ENCODE results near the gene CFTR.

Gene CFTR

DNA sequence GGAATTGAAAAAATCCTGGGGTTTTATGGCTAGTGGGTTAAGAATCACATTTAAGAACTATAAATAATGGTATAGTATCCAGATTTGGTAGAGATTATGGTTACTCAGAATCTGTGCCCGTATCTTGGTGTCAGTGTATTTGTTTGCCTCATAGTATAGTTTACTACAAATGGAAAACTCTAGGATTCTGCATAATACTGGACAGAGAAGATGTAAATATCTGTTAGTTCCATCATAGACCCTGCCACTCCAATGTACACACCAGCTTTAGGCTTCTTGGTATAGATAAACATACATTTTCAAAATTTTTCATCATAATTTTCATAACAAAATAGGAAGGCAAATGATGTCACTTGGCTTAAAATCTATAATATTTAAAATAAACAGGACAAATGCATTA lies 108.1 kb downstream of the CFTR start:
- no peak for DNase-seq (ENCODE audit: low read depth, low spot score)

DNA sequence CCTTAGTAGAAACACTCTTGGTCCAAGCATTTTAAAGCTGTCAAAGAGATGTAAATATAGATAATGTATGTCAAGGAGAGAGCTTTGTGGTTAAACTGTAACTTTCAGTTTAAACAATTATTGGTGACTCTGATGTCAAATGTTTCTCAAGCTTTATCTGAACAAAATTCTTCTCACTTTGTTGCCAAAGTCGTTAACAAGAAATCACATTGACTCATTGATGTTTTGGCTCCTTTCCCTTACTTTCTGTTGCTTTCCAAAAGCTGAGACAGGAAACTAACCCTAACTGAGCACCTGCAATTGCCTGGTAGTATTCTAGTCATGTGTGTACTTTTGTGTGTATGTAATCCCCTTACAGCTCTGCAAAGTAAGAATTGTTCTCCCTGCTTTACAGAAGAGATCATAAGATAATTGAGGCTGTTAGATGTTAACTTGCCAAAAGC lies 108.5 kb downstream of the CFTR start:
- DNase-seq (ENCODE audit: low read depth, low spot score), result no peak

DNA sequence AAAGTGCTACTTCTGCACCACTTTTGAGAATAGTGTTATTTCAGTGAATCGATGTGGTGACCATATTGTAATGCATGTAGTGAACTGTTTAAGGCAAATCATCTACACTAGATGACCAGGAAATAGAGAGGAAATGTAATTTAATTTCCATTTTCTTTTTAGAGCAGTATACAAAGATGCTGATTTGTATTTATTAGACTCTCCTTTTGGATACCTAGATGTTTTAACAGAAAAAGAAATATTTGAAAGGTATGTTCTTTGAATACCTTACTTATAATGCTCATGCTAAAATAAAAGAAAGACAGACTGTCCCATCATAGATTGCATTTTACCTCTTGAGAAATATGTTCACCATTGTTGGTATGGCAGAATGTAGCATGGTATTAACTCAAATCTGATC lies 110.4 kb downstream of the CFTR start:
- no peak for DNase-seq (ENCODE audit: low read depth, low spot score)

DNA sequence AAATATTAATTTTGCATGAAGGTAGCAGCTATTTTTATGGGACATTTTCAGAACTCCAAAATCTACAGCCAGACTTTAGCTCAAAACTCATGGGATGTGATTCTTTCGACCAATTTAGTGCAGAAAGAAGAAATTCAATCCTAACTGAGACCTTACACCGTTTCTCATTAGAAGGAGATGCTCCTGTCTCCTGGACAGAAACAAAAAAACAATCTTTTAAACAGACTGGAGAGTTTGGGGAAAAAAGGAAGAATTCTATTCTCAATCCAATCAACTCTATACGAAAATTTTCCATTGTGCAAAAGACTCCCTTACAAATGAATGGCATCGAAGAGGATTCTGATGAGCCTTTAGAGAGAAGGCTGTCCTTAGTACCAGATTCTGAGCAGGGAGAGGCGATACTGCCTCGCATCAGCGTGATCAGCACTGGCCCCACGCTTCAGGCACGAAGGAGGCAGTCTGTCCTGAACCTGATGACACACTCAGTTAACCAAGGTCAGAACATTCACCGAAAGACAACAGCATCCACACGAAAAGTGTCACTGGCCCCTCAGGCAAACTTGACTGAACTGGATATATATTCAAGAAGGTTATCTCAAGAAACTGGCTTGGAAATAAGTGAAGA lies 112.3 kb downstream of the CFTR start:
- no peak for DNase-seq (ENCODE audit: low read depth, low spot score)

DNA sequence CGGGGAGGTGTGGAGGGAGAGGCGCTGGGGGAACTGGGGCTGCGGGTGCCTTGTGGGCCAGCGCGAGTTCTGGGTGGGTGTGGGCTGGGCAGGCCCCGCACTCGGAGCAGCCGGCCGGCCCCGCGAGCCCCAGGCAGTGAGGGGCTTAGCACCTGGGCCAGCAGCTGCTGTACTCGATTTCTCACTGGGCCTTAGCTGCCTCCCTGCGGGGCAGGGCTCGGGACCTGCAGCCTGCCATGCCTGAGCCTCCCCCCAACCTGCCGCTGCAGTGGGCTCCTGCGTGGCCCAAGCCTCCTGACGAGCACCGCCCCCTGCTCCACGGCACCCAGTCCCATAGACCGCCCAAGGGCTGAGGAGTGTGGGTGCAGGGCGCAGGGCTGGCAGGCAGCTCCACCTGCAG lies 116.3 kb downstream of the CFTR start:
- DNase-seq (ENCODE audit: low read depth, low spot score), result no peak

DNA sequence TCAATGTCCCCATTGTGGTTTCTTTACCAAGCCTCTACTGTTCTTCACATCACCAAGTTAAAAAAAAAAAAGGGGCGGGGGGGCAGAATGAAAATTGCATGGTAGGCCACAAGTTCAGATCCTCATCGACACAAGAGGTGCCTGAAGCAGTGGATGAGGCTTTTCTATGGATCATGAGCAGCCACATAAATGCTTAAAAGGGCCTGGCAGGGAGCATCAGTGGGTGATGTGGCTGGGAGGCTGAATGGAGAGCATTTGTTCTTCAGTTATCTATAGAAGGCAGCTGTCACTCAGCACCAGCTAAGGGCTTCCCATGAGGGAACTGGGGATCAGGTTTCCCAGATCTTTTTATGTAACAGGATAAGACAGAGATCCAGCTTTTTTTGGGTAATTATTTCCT lies 117.9 kb downstream of the CFTR start:
- DNase-seq (ENCODE audit: low read depth, low spot score), result no peak

DNA sequence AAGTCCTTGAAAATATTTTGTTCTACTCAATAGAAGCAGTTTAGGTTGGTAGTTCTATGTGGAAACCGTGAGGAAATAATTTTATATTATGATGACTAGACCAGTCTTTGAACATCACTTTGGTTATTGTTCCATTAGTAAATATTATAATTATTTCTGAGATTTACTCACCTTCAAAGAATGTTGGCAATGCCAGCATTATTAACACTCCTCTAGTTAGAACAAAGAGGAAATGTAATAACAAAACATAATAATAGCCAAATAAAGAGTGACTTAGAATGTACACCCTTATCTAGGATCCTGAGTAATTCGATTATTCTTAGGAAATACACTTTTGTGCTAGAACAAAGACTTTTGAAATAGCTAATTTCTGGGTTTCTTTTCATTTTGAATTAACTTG lies 121.1 kb downstream of the CFTR start:
- no peak for DNase-seq (ENCODE audit: low read depth, low spot score)

DNA sequence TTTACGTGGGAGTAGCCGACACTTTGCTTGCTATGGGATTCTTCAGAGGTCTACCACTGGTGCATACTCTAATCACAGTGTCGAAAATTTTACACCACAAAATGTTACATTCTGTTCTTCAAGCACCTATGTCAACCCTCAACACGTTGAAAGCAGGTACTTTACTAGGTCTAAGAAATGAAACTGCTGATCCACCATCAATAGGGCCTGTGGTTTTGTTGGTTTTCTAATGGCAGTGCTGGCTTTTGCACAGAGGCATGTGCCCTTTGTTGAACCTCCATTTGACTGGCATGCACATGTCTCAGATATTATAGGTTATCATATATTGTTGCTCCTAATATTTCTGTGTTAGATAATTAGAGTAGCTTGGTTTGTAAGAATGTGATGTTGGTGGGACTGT lies 123.8 kb downstream of the CFTR start:
- no peak for DNase-seq (ENCODE audit: low read depth, low spot score)

DNA sequence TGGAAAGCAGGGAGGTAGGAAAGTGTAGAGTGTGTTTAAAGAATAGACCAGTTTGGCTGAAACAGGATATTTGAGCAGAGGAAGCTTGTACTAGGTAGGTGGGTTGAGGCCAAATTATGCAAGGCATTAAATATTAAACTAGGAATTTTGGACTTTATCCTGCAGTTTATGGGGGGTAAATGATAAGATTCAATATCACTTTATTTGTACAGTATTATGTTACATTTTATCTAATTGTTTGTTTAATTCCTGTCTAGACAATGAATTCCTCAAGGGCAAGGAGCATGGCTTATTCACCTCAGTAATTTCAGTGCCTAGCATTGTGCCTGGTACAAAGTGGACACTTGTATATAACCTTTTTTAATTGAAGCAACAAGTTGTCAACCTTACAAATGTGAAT lies 125.9 kb downstream of the CFTR start:
- DNase-seq (ENCODE audit: low read depth, low spot score), result no peak

DNA sequence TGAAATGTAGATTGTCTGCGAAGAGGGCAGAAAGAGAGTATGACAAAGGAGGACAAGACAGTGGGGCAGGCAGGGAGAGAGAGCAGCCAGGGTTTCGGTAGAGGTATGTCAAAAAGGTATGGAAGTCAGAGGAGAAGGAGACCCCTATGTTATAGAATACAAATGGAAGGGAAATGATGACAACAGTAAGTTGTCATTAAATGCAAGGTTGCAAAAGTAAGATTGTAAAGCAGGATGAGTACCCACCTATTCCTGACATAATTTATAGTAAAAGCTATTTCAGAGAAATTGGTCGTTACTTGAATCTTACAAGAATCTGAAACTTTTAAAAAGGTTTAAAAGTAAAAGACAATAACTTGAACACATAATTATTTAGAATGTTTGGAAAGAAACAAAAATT lies 126.3 kb downstream of the CFTR start:
- DNase-seq (ENCODE audit: low read depth, low spot score), result no peak

DNA sequence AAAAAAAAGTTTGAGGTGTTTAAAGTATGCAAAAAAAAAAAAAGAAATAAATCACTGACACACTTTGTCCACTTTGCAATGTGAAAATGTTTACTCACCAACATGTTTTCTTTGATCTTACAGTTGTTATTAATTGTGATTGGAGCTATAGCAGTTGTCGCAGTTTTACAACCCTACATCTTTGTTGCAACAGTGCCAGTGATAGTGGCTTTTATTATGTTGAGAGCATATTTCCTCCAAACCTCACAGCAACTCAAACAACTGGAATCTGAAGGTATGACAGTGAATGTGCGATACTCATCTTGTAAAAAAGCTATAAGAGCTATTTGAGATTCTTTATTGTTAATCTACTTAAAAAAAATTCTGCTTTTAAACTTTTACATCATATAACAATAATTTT lies 130.6 kb downstream of the CFTR start:
- DNase-seq (ENCODE audit: low read depth, low spot score), result no peak

DNA sequence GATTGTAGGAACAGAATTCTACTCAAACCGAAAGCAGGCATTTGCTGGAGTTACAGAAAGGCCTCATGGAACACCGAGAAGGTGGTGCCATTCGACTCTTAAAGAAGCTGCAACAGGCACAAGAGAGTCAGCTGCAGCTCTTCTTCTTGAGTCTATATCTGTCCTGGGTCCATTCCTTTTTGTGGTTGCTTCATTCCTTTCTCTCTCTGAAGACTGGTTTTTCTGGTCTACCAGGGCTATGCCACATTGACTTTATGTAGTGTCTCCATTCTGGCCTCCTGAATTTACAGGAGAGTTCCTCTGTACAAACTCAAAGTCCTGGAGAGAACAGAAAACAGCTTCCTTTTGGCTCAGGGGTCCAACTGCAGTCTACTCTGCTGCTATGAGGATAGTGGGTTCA lies 132.8 kb downstream of the CFTR start:
- no peak for DNase-seq (ENCODE audit: low read depth, low spot score)

DNA sequence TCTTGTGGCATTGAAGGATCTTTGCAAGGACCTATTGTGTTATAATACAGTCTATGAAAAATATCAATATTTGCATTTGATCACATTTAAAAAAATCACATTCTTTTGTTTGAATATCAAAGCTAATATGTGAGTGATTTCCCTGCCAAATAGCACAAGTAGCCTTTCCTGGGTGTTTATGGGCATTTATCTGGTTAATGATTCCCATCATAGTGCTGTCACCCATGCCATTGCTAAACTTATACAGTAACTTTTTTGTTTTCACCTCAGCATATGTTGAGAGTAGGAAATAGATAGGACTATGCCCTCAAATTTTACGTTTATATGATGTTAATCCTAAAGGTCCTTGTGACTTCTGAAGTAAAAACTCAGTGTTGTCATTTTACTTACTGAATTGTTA lies 136.9 kb downstream of the CFTR start:
- no peak for DNase-seq (ENCODE audit: low read depth, low spot score)

DNA sequence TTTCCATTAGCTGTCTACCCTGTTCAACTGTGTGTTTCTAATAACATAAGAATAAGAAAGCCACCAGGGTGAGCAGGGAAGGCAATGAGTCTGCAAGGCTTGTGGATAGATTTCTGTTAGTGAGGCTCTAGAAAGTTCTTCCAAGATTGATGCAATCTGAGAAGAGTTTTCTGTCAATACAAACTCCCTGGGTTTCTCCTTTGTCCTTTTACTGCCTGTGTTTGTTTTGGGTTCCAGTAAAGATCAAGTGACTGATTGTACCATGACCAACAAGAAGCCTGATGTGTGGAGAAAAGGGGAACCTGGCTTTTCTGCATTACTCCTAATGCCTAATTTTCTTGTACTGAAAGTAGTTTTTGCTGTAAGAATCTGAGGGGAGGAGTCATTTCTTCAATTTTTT lies 139.9 kb downstream of the CFTR start:
- DNase-seq (ENCODE audit: low read depth, low spot score), result no peak

DNA sequence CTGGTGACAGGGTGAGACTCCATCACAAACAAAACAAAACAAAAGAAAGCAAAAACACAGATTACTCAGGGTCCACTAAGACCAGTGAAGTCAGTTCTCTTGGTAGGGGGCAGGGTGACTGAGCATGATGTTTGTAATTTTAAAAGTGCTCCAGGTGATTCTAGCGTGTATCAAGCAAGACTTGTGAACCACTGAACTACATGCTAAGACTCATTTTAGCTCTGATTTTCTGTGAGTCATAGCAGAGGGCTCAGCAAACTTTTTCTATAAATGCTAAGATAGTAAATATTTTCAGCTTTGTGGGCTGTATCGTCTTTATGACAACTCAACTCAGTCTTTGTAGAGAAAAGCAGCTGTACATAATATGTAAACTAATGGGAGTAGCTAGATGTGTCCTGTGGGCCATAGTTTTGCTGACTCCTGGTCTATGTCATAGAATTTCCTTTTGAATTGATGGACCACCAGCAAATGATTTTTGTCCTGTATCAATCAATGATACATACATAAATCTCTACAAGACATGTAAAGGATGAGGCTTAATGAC lies 141.3 kb downstream of the CFTR start:
- no peak for DNase-seq (ENCODE audit: low read depth, low spot score)

DNA sequence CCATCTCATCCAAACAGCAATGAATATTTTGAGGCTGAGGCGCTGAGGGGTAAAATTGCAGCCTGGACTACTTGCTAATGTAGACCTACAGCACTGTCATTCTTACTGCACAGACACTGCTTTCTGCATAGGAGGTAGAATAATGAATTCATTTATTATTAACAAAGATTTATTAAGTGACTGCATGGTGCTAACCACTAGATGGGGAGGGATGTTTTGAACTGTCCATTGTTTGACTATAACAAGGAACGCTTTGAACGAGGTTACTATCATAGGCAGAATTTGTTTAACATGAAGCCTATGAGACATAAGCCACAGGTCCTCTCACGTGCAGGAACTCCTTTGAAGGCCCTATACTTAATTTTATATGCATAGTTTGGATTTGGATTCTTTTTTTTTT lies 143.8 kb downstream of the CFTR start:
- no peak for DNase-seq (ENCODE audit: low read depth, low spot score)

DNA sequence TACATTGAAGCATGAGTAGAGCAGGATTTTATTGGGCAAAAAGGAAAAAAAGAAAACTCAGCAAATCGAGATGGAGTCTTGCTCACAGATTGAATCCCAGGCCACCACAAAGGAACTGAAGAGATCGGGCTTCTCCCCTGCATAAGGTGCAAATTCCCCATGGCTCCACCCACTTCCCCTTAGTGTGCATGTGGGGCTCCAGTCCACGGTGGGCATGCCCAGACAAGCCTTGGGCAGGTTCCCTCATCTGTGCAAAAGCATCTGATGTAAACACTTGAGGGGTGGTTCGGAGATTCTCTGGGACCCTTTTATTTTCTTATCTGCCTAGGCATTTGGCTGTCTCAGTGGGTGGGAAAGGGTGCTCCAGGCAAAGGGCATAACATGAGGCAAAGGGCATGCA lies 150.7 kb downstream of the CFTR start:
- no peak for DNase-seq (ENCODE audit: low read depth, low spot score)

DNA sequence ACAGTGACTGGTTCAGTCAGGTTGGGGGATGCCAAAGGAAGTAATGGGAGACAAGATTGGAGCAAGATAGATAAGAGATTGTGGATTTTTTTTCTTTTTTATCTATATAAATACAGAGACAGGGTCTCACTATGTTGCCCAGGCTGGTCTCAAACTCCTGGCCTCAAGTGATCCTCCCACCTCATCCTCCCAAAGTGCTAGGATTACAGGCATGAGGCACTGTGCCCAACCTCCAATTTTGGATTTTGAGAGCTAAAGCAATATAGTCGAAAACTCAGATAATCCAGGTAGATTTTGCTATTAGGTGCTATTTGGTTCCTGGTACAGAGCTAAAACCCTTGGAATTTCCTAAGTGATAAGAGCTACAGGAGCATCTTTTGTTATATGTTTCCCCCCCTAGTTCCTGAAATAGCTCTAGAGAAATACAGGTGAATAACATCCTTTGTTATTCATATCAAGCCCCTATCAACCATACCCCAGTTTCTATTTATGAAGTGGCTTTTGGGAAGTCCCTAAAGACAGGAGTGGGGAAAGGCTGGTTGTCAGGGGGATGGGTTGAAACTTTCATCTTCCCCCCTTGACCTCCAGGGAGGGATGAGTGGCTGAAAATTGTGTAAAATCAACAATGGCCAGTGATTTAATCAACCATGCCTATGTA lies 151.2 kb downstream of the CFTR start:
- DNase-seq (ENCODE audit: low read depth, low spot score), result no peak

DNA sequence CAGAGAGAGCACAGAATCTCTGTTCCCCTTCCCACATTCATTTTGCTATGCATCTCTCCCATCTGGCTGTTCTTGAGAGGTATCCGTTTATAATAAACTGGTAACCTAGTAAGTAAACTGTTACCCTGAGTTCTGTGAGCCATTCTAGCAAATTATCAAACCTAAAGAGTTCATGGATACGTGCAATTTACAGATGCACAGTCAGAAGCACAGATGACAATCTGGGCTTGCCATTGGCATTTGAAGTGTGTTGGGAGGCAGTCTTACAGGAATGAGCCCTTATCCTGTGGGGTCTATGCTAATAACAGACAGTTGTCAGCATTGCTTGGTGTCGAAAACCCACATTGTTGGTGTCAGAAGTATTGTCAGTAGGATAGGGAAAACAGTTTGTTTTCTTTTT lies 151.8 kb downstream of the CFTR start:
- no peak for DNase-seq (ENCODE audit: low read depth, low spot score)

DNA sequence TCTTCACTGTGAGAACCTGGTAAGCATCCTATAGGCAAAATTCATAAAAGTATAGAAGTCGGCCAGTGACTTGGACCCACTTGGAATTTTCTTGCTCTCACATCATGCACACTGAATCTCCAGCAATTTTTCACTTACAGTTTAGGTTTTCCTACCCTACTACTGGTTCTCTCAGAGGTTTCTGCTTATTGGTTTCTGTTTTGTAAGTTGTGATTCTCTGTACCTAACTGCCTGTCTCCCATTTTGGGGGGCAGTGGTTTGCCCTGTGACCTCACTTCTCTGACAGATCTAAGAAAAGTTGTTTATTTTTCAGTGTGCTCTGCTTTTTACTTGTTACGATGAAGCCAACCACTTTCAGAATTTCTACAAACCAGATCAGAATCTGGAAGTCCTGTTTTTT lies 158.1 kb downstream of the CFTR start:
- DNase-seq (ENCODE audit: low read depth, low spot score), result no peak

DNA sequence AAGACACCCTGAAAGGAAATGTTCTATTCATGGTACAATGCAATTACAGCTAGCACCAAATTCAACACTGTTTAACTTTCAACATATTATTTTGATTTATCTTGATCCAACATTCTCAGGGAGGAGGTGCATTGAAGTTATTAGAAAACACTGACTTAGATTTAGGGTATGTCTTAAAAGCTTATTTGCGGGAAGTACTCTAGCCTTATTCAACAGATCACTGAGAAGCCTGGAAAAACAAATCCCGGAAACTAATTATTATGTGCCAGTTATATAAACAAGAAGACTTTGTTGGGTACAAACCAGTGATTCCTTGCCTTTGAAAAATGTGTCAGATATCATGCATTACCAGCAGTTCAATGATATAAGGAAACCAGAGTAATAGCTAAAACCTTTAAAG lies 160.1 kb downstream of the CFTR start:
- no peak for DNase-seq (ENCODE audit: low read depth, low spot score)

DNA sequence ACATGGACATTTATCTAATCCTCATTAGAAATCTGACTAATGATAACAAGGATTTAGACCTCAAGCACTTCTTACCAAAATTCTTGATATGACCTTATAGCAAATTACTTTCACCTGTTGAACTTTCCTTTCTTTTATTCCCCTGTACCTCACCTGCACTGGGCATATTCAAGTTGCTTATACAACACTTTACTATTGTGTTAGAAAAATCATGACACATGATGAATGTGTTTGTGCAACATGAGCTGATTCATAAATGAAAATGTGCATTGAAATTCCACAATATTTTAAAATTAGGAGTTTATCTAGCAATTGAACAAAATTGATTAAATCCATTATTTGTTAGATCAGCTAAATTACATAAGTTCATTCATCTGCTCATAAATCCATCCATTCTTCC lies 160.6 kb downstream of the CFTR start:
- no peak for DNase-seq (ENCODE audit: low read depth, low spot score)

DNA sequence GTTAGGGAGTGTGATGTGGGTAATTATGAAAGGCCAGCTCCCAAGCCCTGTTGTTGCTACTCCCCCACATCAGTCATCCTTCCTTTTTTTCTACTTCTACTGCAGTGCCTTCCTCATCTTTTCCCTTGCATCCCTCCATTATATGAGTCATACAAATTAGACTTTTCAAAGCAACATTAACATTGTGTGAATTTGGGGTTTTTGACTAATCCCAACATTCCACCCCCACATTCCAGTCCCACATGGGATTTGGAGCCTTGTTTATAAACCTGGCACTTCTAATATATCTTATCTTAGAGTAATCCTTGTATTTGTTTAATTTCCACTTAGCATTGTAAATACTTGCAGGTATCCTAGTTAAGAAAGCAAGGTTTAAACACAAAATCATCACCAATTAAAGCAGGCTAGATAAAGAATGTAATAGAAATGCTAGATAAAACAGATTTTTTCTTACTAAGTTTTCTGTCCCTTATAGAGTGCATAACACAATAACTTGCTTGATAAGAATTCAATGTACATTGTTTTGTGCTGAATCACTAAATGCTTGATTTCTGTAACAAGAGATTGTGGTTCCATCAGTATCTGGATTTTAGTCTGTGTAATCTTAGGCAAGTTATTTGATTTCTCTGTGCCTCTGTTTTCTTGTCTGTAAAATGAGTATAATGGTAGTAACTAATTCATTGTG lies 165.8 kb downstream of the CFTR start:
- no peak for DNase-seq (ENCODE audit: low read depth, low spot score)
